Measurements from ENCODE around the gene AMZ1. TPM values are rescaled to one million over a fixed set of nuclear protein-coding genes. Genes with fewer than 3 reads are reported as not detected.

Gene AMZ1
- total RNA-seq, 2 experiments from 2014 or later, result 0.36 to 0.47 TPM

DNA sequence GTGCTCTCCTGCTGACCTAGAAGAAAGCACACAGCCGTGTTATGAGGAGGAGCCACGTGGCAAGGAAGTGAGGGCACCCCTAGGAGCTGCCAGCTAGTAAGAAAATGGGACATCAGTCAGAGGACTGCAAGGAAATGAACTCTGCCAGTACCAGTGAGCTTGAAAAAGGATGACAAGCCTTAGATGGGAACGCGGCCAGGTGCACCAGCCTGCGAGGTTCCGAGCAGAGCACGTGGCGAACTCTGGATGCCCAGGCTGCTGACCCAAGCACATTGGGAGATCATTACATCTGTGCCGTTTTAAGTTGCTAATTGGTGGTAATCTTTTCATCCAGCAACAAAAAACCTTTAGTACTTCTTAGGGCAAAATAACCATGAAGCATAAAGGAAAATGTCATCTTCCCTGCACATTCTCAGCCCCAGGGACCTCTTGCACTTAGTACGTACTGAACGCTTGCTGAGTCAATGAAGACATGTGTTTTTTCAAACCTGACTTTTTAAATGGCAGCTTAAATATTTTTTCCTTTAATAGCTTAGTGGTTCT lies 69.4 kb downstream of the AMZ1 start:
- CTCF ChIA-PET, result interaction anchor here (0.7 to 2.1 kb wide), 4 partner anchors 22 to 288 kb away, joined by 3 to 8 read pairs (median 5); no protein-coding TSS in a partner anchor
- no peak overlapping the region for H3K4me3 Mint-ChIP-seq
- H3K9me3 Mint-ChIP-seq, result no peaks in the 10 kb centered on the region
- H3K36me3 Mint-ChIP-seq (ENCODE audit: low read depth), result peaks cover 13% of the 10 kb centered on the region
- intact Hi-C loops (cut with micrococcal nuclease), result loop anchor here (10.0 kb wide), 1 partner anchor 307 kb away; no protein-coding TSS in a partner anchor
- peak overlapping the region; percentile 94 for H3K27ac Mint-ChIP-seq
- no peaks in the 10 kb centered on the region for H3K27me3 Mint-ChIP-seq (ENCODE audit: low read depth)
- H3K4me1 Mint-ChIP-seq (ENCODE audit: low read depth), result peaks cover 35% of the 10 kb centered on the region
- DNase-seq, result no peak

DNA sequence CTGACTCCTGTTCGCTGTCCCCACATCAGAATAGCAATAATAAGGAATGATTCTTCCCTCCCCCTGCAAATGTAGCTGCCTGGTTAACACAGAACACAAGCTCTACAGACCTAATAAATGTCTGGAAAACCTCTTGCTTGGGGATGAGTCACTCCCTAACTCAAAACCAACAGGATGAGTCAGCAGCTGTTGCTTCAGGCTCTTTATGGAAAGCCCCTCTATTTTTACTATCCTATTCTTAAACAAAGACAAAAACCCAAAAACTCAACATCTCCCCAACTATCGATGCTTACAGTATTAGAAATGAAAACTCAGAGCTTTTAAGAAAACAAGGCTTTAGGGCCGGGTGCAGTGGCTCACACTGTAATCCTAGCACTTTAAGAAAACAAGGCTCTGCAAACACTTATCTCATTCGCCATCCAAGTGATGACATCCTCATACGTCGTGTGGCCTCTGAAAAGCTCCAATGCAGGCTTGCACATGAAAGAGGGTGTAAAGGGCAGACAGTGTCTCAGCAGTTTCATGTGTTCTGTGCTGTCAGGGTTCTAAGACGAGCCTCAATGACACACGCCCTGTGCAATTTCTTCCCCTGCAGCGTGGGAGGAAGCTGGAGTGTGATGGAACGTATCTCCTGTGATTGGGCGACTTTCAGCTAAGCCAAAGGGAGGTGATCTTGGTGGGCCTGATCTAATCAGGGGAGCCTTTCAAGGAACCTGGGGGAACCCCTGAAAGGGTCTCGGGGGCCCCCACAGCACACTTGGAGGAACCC lies 70.1 kb downstream of the AMZ1 start:
- intact Hi-C loops (cut with micrococcal nuclease), result loop anchor here (1.0 to 10.0 kb wide), 9 partner anchors 15 to 307 kb away; partner anchors contain the start of gene GNA12
- H3K4me3 Mint-ChIP-seq, result peak overlapping the region; percentile 48
- H3K27me3 Mint-ChIP-seq (ENCODE audit: low read depth), result no peaks in the 10 kb centered on the region
- H3K4me1 Mint-ChIP-seq (ENCODE audit: low read depth), result peaks cover 35% of the 10 kb centered on the region
- H3K36me3 Mint-ChIP-seq (ENCODE audit: low read depth), result peaks cover 13% of the 10 kb centered on the region
- peak overlapping the region; percentile 94 for H3K27ac Mint-ChIP-seq
- peak; percentile 91 for DNase-seq
- CTCF ChIA-PET, result interaction anchor here (0.7 to 2.1 kb wide), 4 partner anchors 23 to 289 kb away, joined by 3 to 8 read pairs (median 5); no protein-coding TSS in a partner anchor
- no peaks in the 10 kb centered on the region for H3K9me3 Mint-ChIP-seq

DNA sequence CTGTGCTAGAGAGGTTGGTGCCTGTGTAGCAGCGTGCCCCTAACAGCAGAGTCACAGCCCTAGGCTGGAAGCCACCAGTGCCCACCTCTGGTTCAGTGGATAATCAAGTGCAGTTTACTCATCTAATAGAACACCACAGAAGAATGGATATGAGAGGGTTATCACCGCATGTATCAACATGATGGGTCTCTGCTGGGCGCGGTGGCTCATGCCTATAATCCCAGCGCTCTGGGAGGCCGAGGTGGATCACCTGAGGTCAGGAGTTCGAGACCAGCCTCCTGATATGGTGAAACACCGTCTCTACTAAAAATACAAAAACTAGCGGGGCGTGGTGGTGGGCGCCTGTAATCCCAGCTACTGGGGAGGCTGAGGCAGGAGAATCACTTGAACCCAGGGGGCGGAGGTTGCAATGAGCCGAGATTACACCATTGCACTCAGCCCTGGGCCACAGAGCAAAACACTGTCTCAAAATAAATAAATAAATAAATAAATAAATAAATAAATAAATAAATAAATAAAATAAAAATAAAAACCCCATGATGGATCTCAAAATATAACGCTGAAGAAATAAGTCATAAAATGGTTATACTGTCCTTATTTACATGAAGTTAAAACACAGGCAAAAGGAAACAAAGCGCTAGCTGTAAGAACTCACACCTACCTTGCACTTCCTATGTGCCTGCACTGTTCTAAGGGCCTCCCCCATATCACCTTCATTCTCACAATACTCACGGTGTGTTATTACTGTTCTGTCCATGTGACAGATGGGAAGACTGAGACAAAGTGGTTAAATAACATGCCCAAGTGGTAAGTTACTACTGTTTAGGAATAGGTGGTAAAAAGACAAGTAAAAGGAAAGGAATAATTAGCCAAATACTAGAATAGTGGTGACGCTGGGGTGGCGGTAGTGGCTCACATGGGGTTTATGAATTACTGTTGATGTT lies 70.9 kb downstream of the AMZ1 start:
- peak overlapping the region; percentile 94 for H3K27ac Mint-ChIP-seq
- intact Hi-C loops (cut with micrococcal nuclease), result loop anchor here (1.0 to 10.0 kb wide), 9 partner anchors 14 to 306 kb away; partner anchors contain the start of gene GNA12
- peak overlapping the region; percentile 48 for H3K4me3 Mint-ChIP-seq
- CTCF ChIA-PET, result interaction anchor here (0.6 to 2.1 kb wide), 5 partner anchors 41 to 290 kb away, joined by 3 to 8 read pairs (median 5); no protein-coding TSS in a partner anchor
- DNase-seq, result no peak
- peaks cover 13% of the 10 kb centered on the region for H3K36me3 Mint-ChIP-seq (ENCODE audit: low read depth)
- H3K27me3 Mint-ChIP-seq (ENCODE audit: low read depth), result no peaks in the 10 kb centered on the region
- peaks cover 35% of the 10 kb centered on the region for H3K4me1 Mint-ChIP-seq (ENCODE audit: low read depth)
- H3K9me3 Mint-ChIP-seq, result no peaks in the 10 kb centered on the region

DNA sequence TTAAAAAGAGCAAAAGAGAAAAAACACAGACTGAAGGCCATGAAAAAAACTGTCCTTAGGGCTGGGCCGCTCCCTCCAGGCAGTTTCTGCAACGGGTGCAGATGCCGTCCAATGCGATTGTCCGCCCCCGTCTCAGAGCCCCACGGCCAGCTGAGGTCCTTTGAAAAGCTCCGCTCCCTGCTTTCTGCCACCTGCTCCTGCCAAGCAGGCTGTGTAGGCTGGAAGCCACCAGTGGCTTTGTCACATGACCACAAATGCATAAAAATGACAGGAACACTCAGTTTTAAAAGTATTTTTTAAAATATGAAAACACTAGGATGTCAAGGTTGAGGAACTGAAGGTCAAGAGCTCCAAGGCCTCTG lies 71.7 kb downstream of the AMZ1 start:
- CTCF ChIA-PET, result interaction anchor here (0.6 to 1.3 kb wide), 4 partner anchors 42 to 118 kb away, joined by 3 to 5 read pairs (median 4); no protein-coding TSS in a partner anchor
- peaks cover 35% of the 10 kb centered on the region for H3K4me1 Mint-ChIP-seq (ENCODE audit: low read depth)
- DNase-seq, result no peak
- intact Hi-C loops (cut with micrococcal nuclease), result loop anchor here (2.0 to 10.0 kb wide), 2 partner anchors 85 to 305 kb away; partner anchors contain the start of gene GNA12
- H3K4me3 Mint-ChIP-seq, result no peak overlapping the region
- H3K27me3 Mint-ChIP-seq (ENCODE audit: low read depth), result no peaks in the 10 kb centered on the region
- H3K9me3 Mint-ChIP-seq, result no peaks in the 10 kb centered on the region
- H3K27ac Mint-ChIP-seq, result no peak overlapping the region
- H3K36me3 Mint-ChIP-seq (ENCODE audit: low read depth), result peaks cover 13% of the 10 kb centered on the region

DNA sequence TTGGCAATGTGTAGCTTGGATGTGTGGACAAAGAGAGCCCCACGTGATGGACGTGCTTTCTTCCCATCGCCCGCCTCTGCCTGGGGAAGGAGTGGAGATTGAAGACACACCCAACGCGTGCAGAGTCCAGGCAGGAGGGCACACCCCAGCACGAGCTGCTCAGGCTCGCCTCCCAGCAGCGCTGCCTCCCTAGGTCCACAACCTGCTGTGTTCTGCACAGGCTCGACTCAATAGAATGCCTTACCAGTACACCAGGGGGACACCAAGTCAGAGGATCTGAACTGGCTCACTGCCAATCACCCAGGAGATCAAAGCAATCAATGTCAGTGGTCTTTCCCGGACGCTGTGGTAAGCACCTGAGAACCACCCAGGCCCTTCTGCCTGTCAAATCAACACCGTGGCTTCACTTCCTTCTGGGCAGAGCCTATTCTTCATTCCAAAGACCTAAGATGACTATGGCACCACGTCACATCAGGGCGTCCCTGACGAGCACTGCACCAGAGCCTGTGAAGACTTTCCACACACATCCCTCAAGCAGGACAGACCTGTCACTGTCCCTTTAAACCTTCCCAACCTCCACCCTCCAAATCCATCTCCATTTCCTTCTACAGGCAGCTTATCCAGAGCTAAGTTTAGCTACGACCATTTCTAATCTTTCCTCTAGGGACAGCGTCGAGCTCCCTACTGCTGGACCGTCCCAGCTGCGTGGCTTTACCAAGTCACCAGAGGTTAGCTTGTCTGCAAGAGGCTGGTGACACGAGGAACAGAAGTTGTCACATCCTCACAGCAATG lies 72.3 kb downstream of the AMZ1 start:
- H3K27ac Mint-ChIP-seq, result no peak overlapping the region
- peaks cover 35% of the 10 kb centered on the region for H3K4me1 Mint-ChIP-seq (ENCODE audit: low read depth)
- intact Hi-C loops (cut with micrococcal nuclease), result no loop called here
- H3K36me3 Mint-ChIP-seq (ENCODE audit: low read depth), result peaks cover 13% of the 10 kb centered on the region
- H3K9me3 Mint-ChIP-seq, result no peaks in the 10 kb centered on the region
- H3K4me3 Mint-ChIP-seq, result no peak overlapping the region
- CTCF ChIA-PET, result interaction anchor here (0.6 to 1.3 kb wide), 7 partner anchors 9 to 117 kb away, joined by 3 to 6 read pairs (median 4); no protein-coding TSS in a partner anchor
- DNase-seq, result peak; percentile 20
- H3K27me3 Mint-ChIP-seq (ENCODE audit: low read depth), result no peaks in the 10 kb centered on the region

DNA sequence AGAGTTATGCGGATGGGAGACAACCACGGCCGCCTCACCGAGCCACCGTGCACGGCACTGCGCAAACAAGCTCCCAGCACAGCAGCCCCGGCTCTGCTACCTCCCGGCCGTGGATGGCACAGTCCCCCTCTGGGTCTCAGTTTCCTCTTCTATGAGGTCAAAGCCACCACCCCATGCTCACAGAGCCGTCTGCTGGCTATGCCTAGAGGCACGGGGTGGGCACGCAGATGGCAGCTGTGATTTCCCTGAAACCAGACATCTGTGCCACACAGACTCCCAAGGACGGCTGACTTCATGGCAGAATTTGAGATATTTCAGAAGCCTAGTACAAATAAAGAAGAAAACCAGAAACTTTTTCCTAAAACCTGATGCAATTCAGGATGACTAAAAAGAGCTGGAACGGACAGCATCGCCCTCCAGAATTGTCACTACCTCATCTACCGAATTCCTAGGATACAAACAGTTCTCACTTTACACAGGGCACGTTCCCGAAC lies 73.2 kb downstream of the AMZ1 start:
- Mint-ChIP-seq H3K4me3 (no peak overlapping the region), H3K9me3 (no peaks in the 10 kb centered on the region), H3K36me3 (ENCODE audit: low read depth) (peaks cover 10% of the 10 kb centered on the region), H3K4me1 (ENCODE audit: low read depth) (peaks cover 35% of the 10 kb centered on the region), H3K27ac (no peak overlapping the region), H3K27me3 (ENCODE audit: low read depth) (no peaks in the 10 kb centered on the region)
- DNase-seq, result no peak
- intact Hi-C loops (cut with micrococcal nuclease), result no loop called here
- CTCF ChIA-PET, result interaction anchor here (1.1 to 1.3 kb wide), 7 partner anchors 8 to 103 kb away, joined by 3 to 6 read pairs (median 3); no protein-coding TSS in a partner anchor

DNA sequence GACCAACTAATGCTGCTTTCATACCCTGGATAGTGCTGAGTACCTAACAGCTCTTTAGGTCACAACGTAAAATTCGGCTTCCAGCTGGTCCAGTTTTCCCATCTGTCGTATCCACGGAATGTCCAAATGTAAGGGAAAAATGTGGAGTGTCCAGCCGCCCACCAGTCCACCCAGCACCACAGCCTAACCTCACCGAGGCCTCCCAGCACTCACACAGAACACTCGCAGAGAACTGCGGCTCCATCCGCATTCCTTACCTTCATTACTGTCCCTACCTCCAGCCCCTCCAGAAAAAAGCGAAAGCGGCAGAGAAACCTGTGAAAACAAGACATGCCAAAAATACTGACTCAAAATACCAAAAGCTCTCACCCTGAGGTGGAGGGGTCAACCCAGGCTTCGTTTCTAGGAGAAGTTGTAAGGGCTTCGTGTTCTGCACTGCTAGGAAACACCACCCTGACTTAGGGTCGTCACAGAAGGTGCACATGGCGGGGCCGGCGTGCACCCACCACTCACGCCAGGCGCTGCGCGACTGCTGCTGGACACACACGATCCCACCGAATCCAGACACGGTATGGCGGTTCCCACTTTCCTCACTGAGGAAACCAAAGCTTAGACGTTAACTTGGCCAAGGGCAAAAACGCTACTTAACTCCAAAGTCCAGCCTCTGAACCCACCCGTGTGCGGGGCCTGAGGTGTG lies 73.9 kb downstream of the AMZ1 start:
- H3K4me1 Mint-ChIP-seq (ENCODE audit: low read depth), result peaks cover 30% of the 10 kb centered on the region
- H3K36me3 Mint-ChIP-seq (ENCODE audit: low read depth), result peaks cover 4% of the 10 kb centered on the region
- no peak overlapping the region for H3K4me3 Mint-ChIP-seq
- H3K27me3 Mint-ChIP-seq (ENCODE audit: low read depth), result no peaks in the 10 kb centered on the region
- CTCF ChIA-PET, result interaction anchor here (1.3 kb wide), 2 partner anchors 43 to 52 kb away, joined by 3 read pairs; no protein-coding TSS in a partner anchor
- intact Hi-C loops (cut with micrococcal nuclease), result no loop called here
- DNase-seq, result no peak
- H3K27ac Mint-ChIP-seq, result peak overlapping the region; percentile 35
- no peaks in the 10 kb centered on the region for H3K9me3 Mint-ChIP-seq

DNA sequence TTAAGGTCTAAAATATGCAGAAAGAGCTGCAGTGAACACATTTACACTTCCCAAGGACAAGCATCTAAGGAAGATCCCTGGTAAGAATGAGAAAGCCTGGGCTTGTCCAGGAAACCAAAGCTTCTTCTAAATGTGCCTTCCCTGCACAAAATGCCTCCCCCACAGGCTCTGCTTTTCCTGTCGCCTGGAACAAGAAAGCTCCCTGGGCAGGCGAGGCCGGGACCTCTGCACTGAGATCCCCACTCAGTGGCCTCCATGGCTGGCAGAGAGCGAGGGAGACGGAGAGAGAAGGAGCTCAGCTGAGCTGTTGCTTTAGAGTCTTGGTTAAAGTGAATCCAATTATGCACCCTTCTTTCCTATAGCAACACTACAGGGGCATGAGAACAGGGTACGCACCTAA lies 75.6 kb downstream of the AMZ1 start:
- H3K27me3 Mint-ChIP-seq (ENCODE audit: low read depth), result no peaks in the 10 kb centered on the region
- peaks cover 15% of the 10 kb centered on the region for H3K4me1 Mint-ChIP-seq (ENCODE audit: low read depth)
- intact Hi-C loops (cut with micrococcal nuclease), result no loop called here
- H3K9me3 Mint-ChIP-seq, result no peaks in the 10 kb centered on the region
- H3K36me3 Mint-ChIP-seq (ENCODE audit: low read depth), result peaks cover 2% of the 10 kb centered on the region
- no peak for DNase-seq
- no peak overlapping the region for H3K27ac Mint-ChIP-seq
- CTCF ChIA-PET, result interaction anchor here (0.6 to 1.8 kb wide), 4 partner anchors 20 to 1340 kb away, joined by 3 to 4 read pairs (median 3); no protein-coding TSS in a partner anchor
- H3K4me3 Mint-ChIP-seq, result no peak overlapping the region

DNA sequence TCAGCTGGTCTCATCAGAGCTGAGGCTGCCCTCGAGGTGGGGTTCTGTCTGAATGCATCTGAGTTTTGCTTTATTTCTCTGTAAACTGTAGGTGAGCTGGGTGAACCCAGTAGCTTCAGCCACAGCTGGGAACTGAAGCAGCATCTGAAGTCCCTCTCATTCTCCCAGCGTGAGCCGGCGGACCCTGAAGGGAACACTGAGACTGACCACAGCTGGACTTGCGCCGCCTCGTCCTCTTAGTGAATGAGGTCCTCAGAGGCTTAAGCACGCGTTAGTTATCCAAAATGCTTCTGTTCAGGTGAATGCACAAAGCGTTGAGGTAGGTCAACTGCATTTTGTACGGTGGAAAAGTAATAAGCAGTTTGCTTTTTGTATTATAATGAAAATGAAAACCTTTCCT lies 76.6 kb downstream of the AMZ1 start:
- H3K4me3 Mint-ChIP-seq, result no peak overlapping the region
- H3K9me3 Mint-ChIP-seq, result no peaks in the 10 kb centered on the region
- H3K36me3 Mint-ChIP-seq (ENCODE audit: low read depth), result peaks cover 2% of the 10 kb centered on the region
- intact Hi-C loops (cut with micrococcal nuclease), result no loop called here
- H3K4me1 Mint-ChIP-seq (ENCODE audit: low read depth), result peaks cover 7% of the 10 kb centered on the region
- CTCF ChIA-PET, result interaction anchor here (1.2 to 1.8 kb wide), 3 partner anchors 19 to 100 kb away, joined by 3 to 4 read pairs (median 3); no protein-coding TSS in a partner anchor
- H3K27me3 Mint-ChIP-seq (ENCODE audit: low read depth), result no peaks in the 10 kb centered on the region
- no peak for DNase-seq
- no peak overlapping the region for H3K27ac Mint-ChIP-seq

Measured in activated naive CD4-positive, alpha-beta T cell treated with anti-CD3 and anti-CD28 coated beads for 36 hours (primary cell).